SK-N-SH (cell line): Measurements from ENCODE around the gene SMCO4. TPM values are rescaled to one million over a fixed set of nuclear protein-coding genes. Genes with fewer than 3 reads are reported as not detected.

Experiments used
- CTCF ChIA-PET: fragments of 300-600, 350-600 bp; formaldehyde crosslinking; extraction: SDS; loops from one replicate; lab custom pipeline; 2021; lab: Yijun Ruan, JAX
- POLR2A ChIA-PET: fragments of 350-600 bp; sonication (Branson Sonifier 250); formaldehyde crosslinking; extraction: SDS; loops from one replicate; lab custom pipeline; 2020; ENCODE audit warnings: antibody characterized with exemption, inconsistent platforms; lab: Yijun Ruan, JAX
- DNase-seq: peaks from one replicate; pipeline ENCODE4 v3.0.0; 2012
- H2AFZ ChIP-seq: fragments of 200-600 bp; sonication (generic); 2 replicates; pipeline ENCODE4 v1.8.1; 2016; ENCODE audit warnings: antibody characterized with exemption, mild to moderate bottlenecking, low read depth
- H3F3A ChIP-seq: fragments of 200-600 bp; sonication (generic); replicated peaks from 2 replicates; pipeline ENCODE3; 2016; ENCODE audit warnings: antibody characterized with exemption, mild to moderate bottlenecking; ENCODE audit not compliant: insufficient read depth
- H3K27ac ChIP-seq, 2 experiments: fragments of 200-500 bp in 1 of 2; fragments of 200-600 bp in 1 of 2; sonication (Bioruptor generic) in 1 of 2; sonication (generic), shearing (Covaris generic) in 1 of 2; 2 replicates each; pipeline versions ENCODE4 v1.5.1 to v1.6.1; 2014 to 2016; ENCODE audit warnings: low read depth in 2 of 2, inconsistent platforms in 1 of 2, low read length in 1 of 2, mild to moderate bottlenecking in 1 of 2, mixed read lengths in 1 of 2
- H3K27me3 ChIP-seq: fragments of 200-600 bp; sonication (generic), shearing (Covaris generic); 2 replicates; pipeline ENCODE4 v1.6.1; 2016; ENCODE audit warnings: mixed run types; ENCODE audit not compliant: insufficient read depth
- H3K36me3 ChIP-seq, 2 experiments: fragments of 200-500 bp in 1 of 2; fragments of 200-600 bp in 1 of 2; sonication (Bioruptor generic) in 1 of 2; sonication (generic) in 1 of 2; replicated peaks in 1 of 2; 2 replicates each; pipeline versions ENCODE3 to v1.5.1; 2014 to 2016; ENCODE audit warnings: low read length in 1 of 2, mild to moderate bottlenecking in 1 of 2; ENCODE audit not compliant: insufficient read depth in 2 of 2, control insufficient read depth in 1 of 2
- H3K4me1 ChIP-seq, 2 experiments: fragments of 200-500 bp in 1 of 2; fragments of 200-600 bp in 1 of 2; sonication (Bioruptor generic) in 1 of 2; sonication (generic), shearing (Covaris generic) in 1 of 2; 2 replicates each; pipeline versions ENCODE4 v1.5.1 to v1.6.1; 2014 to 2016; ENCODE audit warnings: low read depth in 1 of 2, low read length in 1 of 2, mixed run types in 1 of 2; ENCODE audit not compliant: insufficient read depth in 2 of 2, control insufficient read depth in 1 of 2
- H3K4me2 ChIP-seq: fragments of 200-600 bp; sonication (generic), shearing (Covaris generic); 2 replicates; pipeline ENCODE4 v1.6.1; 2017; ENCODE audit warnings: mixed run types
- H3K4me3 ChIP-seq, 2 experiments: fragments of 200-500 bp in 1 of 2; fragments of 200-600 bp in 1 of 2; sonication (Bioruptor generic) in 1 of 2; sonication (generic), shearing (Covaris generic) in 1 of 2; 2 replicates each; pipeline versions ENCODE4 v1.5.1 to v1.8.1; 2014 to 2016; ENCODE audit warnings: low read depth in 2 of 2, inconsistent platforms in 1 of 2, low read length in 1 of 2, mild to moderate bottlenecking in 1 of 2, mixed read lengths in 1 of 2, moderate library complexity in 1 of 2
- H3K79me2 ChIP-seq: fragments of 200-600 bp; sonication (generic); 2 replicates; pipeline ENCODE4 v1.8.1; 2017; ENCODE audit warnings: mild to moderate bottlenecking; ENCODE audit not compliant: insufficient read depth
- H3K9ac ChIP-seq: fragments of 200-600 bp; sonication (generic); 2 replicates; pipeline ENCODE4 v1.6.1; 2017; ENCODE audit warnings: mixed run types
- H3K9me2 ChIP-seq: fragments of 200-600 bp; sonication (generic); 2 replicates; pipeline ENCODE4 v1.6.1; 2017; ENCODE audit warnings: mixed run types
- H3K9me3 ChIP-seq: fragments of 200-600 bp; sonication (generic); 2 replicates; pipeline ENCODE4 v1.6.1; 2017; ENCODE audit warnings: mixed run types, mild to moderate bottlenecking, moderate library complexity
- H4K20me1 ChIP-seq: fragments of 200-600 bp; sonication (generic); 2 replicates; pipeline ENCODE4 v1.6.1; 2017; ENCODE audit warnings: mild to moderate bottlenecking, mixed run types; ENCODE audit not compliant: insufficient read depth
- CHD2 ChIP-seq: fragments of 150-350 bp; IDR thresholded peaks from 2 replicates; pipeline ENCODE4 v1.6.1; 2018; ENCODE audit warnings: low read length; ENCODE audit not compliant: partially characterized antibody
- ELF1 ChIP-seq: IDR thresholded peaks from 2 replicates; pipeline ENCODE4 v1.4.0; 2012
- FOSL2 ChIP-seq: IDR thresholded peaks from 2 replicates; pipeline ENCODE4 v1.4.0; 2012; ENCODE audit warnings: low read depth, mild to moderate bottlenecking, moderate library complexity, borderline replicate concordance
- FOXM1 ChIP-seq: IDR thresholded peaks from 2 replicates; pipeline ENCODE4 v1.4.0; 2012; ENCODE audit warnings: low read depth, mild to moderate bottlenecking
- GABPA ChIP-seq: IDR thresholded peaks from 2 replicates; pipeline ENCODE4 v1.4.0; 2012; ENCODE audit warnings: low read depth, mild to moderate bottlenecking
- GATA2 ChIP-seq: sonication (generic); formaldehyde crosslinking; IDR thresholded peaks from 2 replicates; pipeline ENCODE4 v1.5.0; 2020; ENCODE audit warnings: mild to moderate bottlenecking, missing genetic modification reagents
- IRF3 ChIP-seq: fragments of 150-350 bp; IDR thresholded peaks from 2 replicates; pipeline ENCODE4 v1.6.1; 2016; ENCODE audit warnings: mild to moderate bottlenecking, low read depth, low read length
- MAX ChIP-seq: IDR thresholded peaks from 2 replicates; pipeline ENCODE4 v1.4.0; 2012; ENCODE audit warnings: low read depth
- MEF2A ChIP-seq: IDR thresholded peaks from 2 replicates; pipeline ENCODE4 v1.4.0; 2012; ENCODE audit warnings: low read depth, borderline replicate concordance
- MXI1 ChIP-seq: IDR thresholded peaks from 2 replicates; pipeline ENCODE4 v1.6.1; 2012; ENCODE audit warnings: mild to moderate bottlenecking, low read depth, low read length, improper control_type of control experiment
- POLR2AphosphoS5 ChIP-seq: IDR thresholded peaks from 2 replicates; pipeline ENCODE4 v1.6.1; 2012; ENCODE audit warnings: low read depth, low read length
- REST ChIP-seq: IDR thresholded peaks from 2 replicates; pipeline ENCODE4 v1.6.1; 2012; ENCODE audit warnings: mild to moderate bottlenecking, low read depth, low read length, moderate library complexity
- RXRA ChIP-seq: IDR thresholded peaks from 2 replicates; pipeline ENCODE4 v1.4.0; 2012; ENCODE audit warnings: low read depth, mild to moderate bottlenecking, borderline replicate concordance
- SMC3 ChIP-seq: IDR thresholded peaks from 2 replicates; pipeline ENCODE4 v1.6.1; 2012; ENCODE audit warnings: low read depth, low read length, improper control_type of control experiment
- TCF12 ChIP-seq: IDR thresholded peaks from 2 replicates; pipeline ENCODE4 v1.4.0; 2012
- TEAD4 ChIP-seq: IDR thresholded peaks from 2 replicates; pipeline ENCODE4 v1.4.0; 2012; ENCODE audit warnings: mild to moderate bottlenecking, borderline replicate concordance; ENCODE audit not compliant: insufficient read depth
- USF1 ChIP-seq: IDR thresholded peaks from 2 replicates; pipeline ENCODE4 v1.4.0; 2012; ENCODE audit warnings: low read depth, borderline replicate concordance
- ZBTB33 ChIP-seq: IDR thresholded peaks from 2 replicates; pipeline ENCODE4 v1.4.0; 2012; ENCODE audit warnings: low read depth, borderline replicate concordance
- WGBS: methylation state at CpG from one replicate; pipeline ENCODE4 v1.1.6; 2017; ENCODE audit warnings: low lambda C conversion rate; 5-methylcytosine and 5-hydroxymethylcytosine counted together
- polyA plus RNA-seq, 3 experiments: library from polyadenylated mRNA; depleted of rRNA; stranded (reverse); fragments of >200 nt; gene quantifications; 2 replicates each; pipeline ENCODE4 v1.2.3, GENCODE V29; 2012

SMCO4 gene
- polyA plus RNA-seq, 1 of the 3 experiments (the other 2 are of a cell fraction), result 9.0 TPM

GRCh38 chr11:93525601-93526345 is 17.4 kb downstream of the SMCO4 start:
- Histone ChIP-seq H3K27me3 (no peaks in the 10 kb centered on the region), H3K27ac (no peak overlapping the region), H3K4me2 (no peak overlapping the region), H3K4me1 (no peaks in the 10 kb centered on the region; a peak in 2 of 4 replicates), H3K79me2 (no peaks in the 10 kb centered on the region), H3K9me3 (no peaks in the 10 kb centered on the region), H3F3A (no peaks in the 10 kb centered on the region), H3K9ac (no peak overlapping the region), H2AFZ (no peak overlapping the region; the same call in 1 of the 2 replicates), H3K36me3 (no peaks in the 10 kb centered on the region), H3K4me3 (no peak overlapping the region), H3K9me2 (no peaks in the 10 kb centered on the region), H4K20me1 (no peaks in the 10 kb centered on the region)
- 72% methylated on average over 7 of the region's 7 CpGs for WGBS
- ChIA-PET CTCF (interaction anchor here (2.3 to 2.4 kb wide), 2 partner anchors 11 kb away, joined by 7 to 9 read pairs; no protein-coding TSS in a partner anchor), POLR2A (no interaction called here)
- TF ChIP-seq MEF2A, result no peak
- no peak for TF ChIP-seq FOXM1
- TF ChIP-seq CHD2, result no peak
- no peak for TF ChIP-seq IRF3
- TF ChIP-seq TCF12, result no peak
- no peak for TF ChIP-seq GATA2 (CRISPR knock-in tag)
- no peak for TF ChIP-seq GABPA
- TF ChIP-seq ZBTB33, result no peak
- TF ChIP-seq FOSL2, result no peak
- TF ChIP-seq USF1, result no peak
- TF ChIP-seq RXRA, result no peak
- TF ChIP-seq TEAD4, result no peak
- TF ChIP-seq MXI1, result no peak
- TF ChIP-seq REST, result no peak
- no peak for TF ChIP-seq ELF1
- no peak for TF ChIP-seq SMC3
- no peak for TF ChIP-seq MAX
- no peak for TF ChIP-seq POLR2AphosphoS5
- DNase-seq, result no peak
